ENCODE data around the gene SLC16A11.
A peak's percentile ranks its signal among the peaks of the same experiment; 100 is the strongest.

SLC16A11 gene

GRCh38 chr17:7011415-7011814 lies 32.5 kb downstream of the SLC16A11 start:
- H3K27ac ChIP-seq: peak overlapping the region; percentile 93
- TF ChIP-seq ZFX (IDR thresholded peaks at IDR 0.05; ENCODE audit: borderline replicate concordance) (no peak), CTCF (IDR thresholded peaks at IDR 0.05) (no peak)

DNA sequence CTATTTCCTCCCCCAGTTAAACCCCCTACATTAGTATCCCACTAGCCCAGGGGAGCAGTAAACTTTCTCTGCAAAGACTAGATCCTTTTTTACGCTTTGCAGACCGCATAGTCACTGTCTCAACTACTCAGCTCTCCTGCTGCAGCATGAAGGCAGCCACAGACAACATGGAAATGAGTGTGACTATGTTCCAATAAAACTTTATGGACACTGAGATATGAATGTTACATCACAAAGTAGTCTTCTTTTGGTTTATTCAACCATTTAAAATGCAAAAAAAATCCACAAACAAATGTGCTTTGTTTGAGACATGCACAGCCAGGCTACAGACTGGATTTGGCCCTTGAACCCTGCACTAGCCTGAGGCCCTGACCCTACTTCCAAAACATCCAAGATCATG lies 33.4 kb downstream of the SLC16A11 start:
- no peak overlapping the region for H3K27ac ChIP-seq
- no peak for TF ChIP-seq CTCF (IDR thresholded peaks at IDR 0.05)
- no peak for TF ChIP-seq ZFX (IDR thresholded peaks at IDR 0.05; ENCODE audit: borderline replicate concordance)

DNA sequence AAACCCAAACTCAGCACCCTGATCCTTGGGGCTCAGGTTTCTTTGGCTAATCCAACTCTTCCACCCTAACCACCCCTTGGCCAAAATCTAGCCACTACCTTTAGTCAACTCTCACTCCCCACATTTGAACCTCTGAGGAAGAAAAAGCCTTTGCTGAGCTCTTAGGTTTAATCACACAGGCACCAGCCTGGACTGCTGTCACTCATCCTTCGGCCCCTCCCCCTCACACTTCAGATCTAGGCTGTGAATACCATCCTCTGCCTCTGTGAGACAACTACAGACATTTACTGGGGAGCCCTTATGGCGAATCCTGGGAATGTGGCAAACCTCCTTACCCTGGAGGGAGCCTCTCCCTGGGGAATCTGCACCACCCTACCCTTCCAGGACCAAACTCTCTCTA lies 36.7 kb downstream of the SLC16A11 start:
- TF ChIP-seq CTCF (IDR thresholded peaks at IDR 0.05): no peak
- TF ChIP-seq ZFX (IDR thresholded peaks at IDR 0.05; ENCODE audit: borderline replicate concordance): no peak
- H3K27ac ChIP-seq: no peak overlapping the region

GRCh38 chr17:7005716-7006115 lies 38.2 kb downstream of the SLC16A11 start:
- H3K27ac ChIP-seq: no peak overlapping the region
- TF ChIP-seq CTCF (IDR thresholded peaks at IDR 0.05): no peak
- TF ChIP-seq ZFX (IDR thresholded peaks at IDR 0.05; ENCODE audit: borderline replicate concordance): no peak

- no peak overlapping the region for H3K27ac ChIP-seq
- TF ChIP-seq CTCF (IDR thresholded peaks at IDR 0.05) (peak; percentile 80), ZFX (IDR thresholded peaks at IDR 0.05; ENCODE audit: borderline replicate concordance) (no peak)
Measured at GRCh38 chr17:7004398-7005253, 39.3 kb downstream of the SLC16A11 start.

DNA sequence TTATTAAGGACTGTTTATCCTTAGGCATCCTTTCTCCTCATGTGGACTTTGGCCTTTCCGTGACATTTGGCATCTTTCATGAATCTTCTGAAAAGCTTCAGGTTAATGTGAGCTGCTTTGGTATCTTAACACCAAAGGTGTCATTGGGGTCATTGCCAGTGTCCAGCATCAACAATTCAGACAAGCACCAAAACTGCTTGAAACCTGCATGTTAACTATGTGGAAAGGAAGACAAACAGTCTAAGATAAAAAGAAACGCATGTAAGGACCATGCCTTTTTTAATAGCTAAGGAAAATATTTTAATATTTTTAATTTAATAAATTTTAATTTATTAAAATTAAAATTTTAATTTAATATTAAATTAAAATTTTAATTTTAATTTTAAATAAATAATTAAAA lies 40.1 kb downstream of the SLC16A11 start:
- no peak overlapping the region for H3K27ac ChIP-seq
- TF ChIP-seq CTCF (IDR thresholded peaks at IDR 0.05) (no peak), ZFX (IDR thresholded peaks at IDR 0.05; ENCODE audit: borderline replicate concordance) (no peak)

- TF ChIP-seq CTCF (IDR thresholded peaks at IDR 0.05) (no peak), ZFX (IDR thresholded peaks at IDR 0.05; ENCODE audit: borderline replicate concordance) (no peak)
- no peak overlapping the region for H3K27ac ChIP-seq
Measured at GRCh38 chr17:7002288-7003047, 41.4 kb downstream of the SLC16A11 start.

All from 22Rv1 (cell line).